ACC112 (cell line): ENCODE data around the gene HINFP.
"Not testable (repeated sequence)": the region's sequence is repeated elsewhere in the genome, so short reads cannot be mapped to it uniquely, and the experiment has no call there.

Experiments used
- H2AFZ ChIP-seq: fragments of 200-600 bp; sonication (generic); one replicate; pipeline ENCODE4 v1.6.0; 2017; ENCODE audit warnings: antibody characterized with exemption, low read length; ENCODE audit not compliant: unreplicated experiment
- H3K27ac ChIP-seq: fragments of 200-600 bp; sonication (generic); 2 replicates; pipeline ENCODE4 v1.5.1; 2014; ENCODE audit warnings: low read depth, mild to moderate bottlenecking, antibody characterized with exemption, low read length, moderate library complexity
- H3K27me3 ChIP-seq: fragments of 200-600 bp; sonication (generic); 2 replicates; pipeline ENCODE4 v1.6.1; 2014; ENCODE audit warnings: mild to moderate bottlenecking, antibody characterized with exemption, low read length, moderate library complexity, mixed read lengths; ENCODE audit not compliant: insufficient read depth
- H3K36me3 ChIP-seq: fragments of 200-600 bp; sonication (generic); 2 replicates; pipeline ENCODE4 v1.6.1; 2016; ENCODE audit warnings: mild to moderate bottlenecking, antibody characterized with exemption, low read length, moderate library complexity, mixed read lengths; ENCODE audit not compliant: insufficient read depth
- H3K4me1 ChIP-seq: fragments of 200-600 bp; sonication (generic); one replicate; pipeline ENCODE4 v1.6.1; 2016; ENCODE audit warnings: low read length, mixed read lengths; ENCODE audit not compliant: insufficient read depth, unreplicated experiment, control insufficient read depth
- H3K4me3 ChIP-seq: fragments of 200-600 bp; sonication (generic); 2 replicates; pipeline ENCODE4 v1.5.1; 2014; ENCODE audit warnings: mild to moderate bottlenecking, low read depth, low read length
- H3K79me2 ChIP-seq: fragments of 200-600 bp; sonication (generic); one replicate; pipeline ENCODE4 v1.6.0; 2016; ENCODE audit warnings: low read length; ENCODE audit not compliant: control insufficient read depth, unreplicated experiment, insufficient read depth

Gene HINFP

DNA sequence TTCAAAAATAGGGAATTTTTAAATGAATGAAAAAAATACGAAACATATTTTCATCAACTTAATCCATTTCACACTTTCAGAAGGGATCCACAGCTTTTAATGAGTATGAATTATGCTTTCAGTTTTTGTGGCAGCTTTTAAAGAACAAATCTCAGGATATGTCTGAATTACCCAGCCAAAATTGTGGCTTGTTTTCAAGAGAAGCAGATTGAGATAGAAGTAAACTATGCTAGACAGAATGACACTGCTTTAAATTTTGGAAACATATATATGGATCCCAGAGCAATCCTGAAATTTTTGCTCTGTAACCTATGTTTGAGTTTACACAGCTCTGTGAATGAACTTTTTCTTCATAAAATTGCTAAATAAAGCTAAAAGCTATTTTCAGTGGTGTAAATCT is 2.4 kb upstream of the HINFP start:
- H3K4me3 ChIP-seq, result no peak overlapping the region
- no peaks in the 10 kb centered on the region for H3K36me3 ChIP-seq
- no peak overlapping the region for H3K27ac ChIP-seq
- peaks cover 9% of the 10 kb centered on the region for H3K4me1 ChIP-seq
- no peak overlapping the region for H2AFZ ChIP-seq
- no peaks in the 10 kb centered on the region for H3K27me3 ChIP-seq
- peaks cover 19% of the 10 kb centered on the region for H3K79me2 ChIP-seq

DNA sequence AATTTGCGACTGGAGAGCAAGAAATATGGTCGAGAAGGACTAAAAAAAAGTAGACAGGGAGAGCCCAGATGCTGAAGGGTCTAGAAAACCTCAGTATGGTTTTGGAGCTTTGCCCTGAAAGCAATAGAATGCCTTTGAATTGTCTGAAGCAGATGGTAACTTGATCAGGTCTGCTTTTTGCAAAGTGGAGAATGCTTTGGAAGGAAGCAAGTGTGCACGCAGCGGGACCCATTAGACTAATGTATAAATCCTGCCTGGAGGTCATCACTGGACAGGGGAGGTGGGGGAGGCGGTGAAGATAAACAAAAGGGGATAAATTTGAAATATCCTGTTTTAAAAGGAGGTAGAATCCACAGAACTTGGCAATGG is 757 bp upstream of the HINFP start:
- H3K27ac ChIP-seq, result peak overlapping the region; percentile 19; the same call in 1 of the 2 replicates
- no peaks in the 10 kb centered on the region for H3K36me3 ChIP-seq
- peak overlapping the region; percentile 98 for H3K4me3 ChIP-seq
- H2AFZ ChIP-seq, result peak overlapping the region; percentile 78
- H3K27me3 ChIP-seq, result no peaks in the 10 kb centered on the region
- H3K4me1 ChIP-seq, result peaks cover 9% of the 10 kb centered on the region
- H3K79me2 ChIP-seq, result peaks cover 19% of the 10 kb centered on the region

DNA sequence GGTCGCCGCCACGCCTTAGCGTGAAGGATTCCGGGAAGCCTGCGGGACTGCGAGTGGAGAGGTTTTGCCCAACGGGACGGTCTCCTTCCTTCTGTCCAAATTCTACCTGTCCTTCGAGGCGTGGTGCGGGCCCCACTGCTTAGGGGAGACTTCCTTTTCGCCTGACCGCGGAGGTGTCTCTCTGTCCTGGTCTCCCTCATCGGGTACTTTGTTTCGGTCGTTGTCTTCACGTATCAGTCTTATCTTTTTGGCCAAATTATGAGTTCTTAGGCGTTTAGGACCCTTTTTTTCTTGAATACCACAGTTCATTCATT is 388 bp downstream of the HINFP start:
- H2AFZ ChIP-seq, result peak overlapping the region; percentile 77
- no peaks in the 10 kb centered on the region for H3K36me3 ChIP-seq
- H3K27ac ChIP-seq, result peak overlapping the region; percentile 18
- H3K4me3 ChIP-seq, result peak overlapping the region; percentile 98
- H3K27me3 ChIP-seq, result no peaks in the 10 kb centered on the region
- H3K79me2 ChIP-seq, result peaks cover 19% of the 10 kb centered on the region
- peaks cover 9% of the 10 kb centered on the region for H3K4me1 ChIP-seq

DNA sequence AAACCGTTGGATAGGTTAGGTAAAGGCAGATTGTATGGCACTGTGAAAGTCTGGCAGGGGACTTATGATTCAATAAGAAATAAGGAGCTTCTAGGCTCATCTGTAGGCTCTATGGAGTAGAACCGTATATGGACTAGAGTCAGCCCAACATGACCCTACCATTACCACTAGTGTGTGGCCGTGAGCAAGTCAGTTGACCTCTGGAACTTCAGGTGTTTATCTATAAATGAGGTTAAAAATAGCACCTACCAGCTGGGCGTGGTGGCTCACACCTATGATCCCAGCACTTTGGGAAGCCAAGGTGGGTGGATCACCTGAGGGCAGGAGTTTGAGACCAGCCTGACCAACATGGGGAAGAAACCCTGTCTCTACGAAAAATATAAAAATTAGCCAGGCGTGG is 4.4 kb downstream of the HINFP start:
- H3K4me1 ChIP-seq, result peaks cover 7% of the 10 kb centered on the region
- no peak overlapping the region for H3K4me3 ChIP-seq
- no peak overlapping the region for H2AFZ ChIP-seq
- H3K36me3 ChIP-seq, result 0 out of 2 replicates have a peak, but pooled peaks cover 3% of the 10 kb centered on the region
- no peak overlapping the region for H3K27ac ChIP-seq
- peaks cover 19% of the 10 kb centered on the region for H3K79me2 ChIP-seq
- no peaks in the 10 kb centered on the region for H3K27me3 ChIP-seq

DNA sequence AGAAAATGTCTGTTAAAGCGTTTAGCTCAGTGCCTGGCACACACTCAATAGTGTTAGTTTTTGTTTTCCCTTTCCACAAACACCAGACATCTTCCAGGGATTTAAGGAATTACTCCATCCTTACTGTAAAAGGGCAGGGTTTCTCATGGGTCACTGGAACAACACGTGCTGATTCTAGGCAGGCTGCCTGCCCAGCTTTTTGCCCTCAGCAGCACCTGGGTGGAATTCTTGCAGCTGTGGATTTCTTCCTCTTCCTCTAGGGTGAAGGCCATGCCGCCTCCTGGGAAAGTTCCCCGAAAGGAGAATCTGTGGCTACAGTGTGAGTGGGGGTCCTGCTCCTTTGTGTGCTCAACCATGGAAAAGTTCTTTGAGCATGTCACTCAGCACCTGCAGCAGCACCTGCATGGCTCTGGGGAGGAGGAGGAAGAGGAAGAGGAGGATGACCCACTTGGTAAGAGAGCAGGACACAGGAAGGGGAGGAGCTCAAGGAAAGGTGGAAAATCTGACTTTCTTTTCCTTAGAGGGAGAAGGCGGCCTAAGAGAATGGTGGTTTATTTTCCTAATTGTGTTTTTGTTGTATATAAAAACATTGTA is 5.4 kb downstream of the HINFP start:
- H3K79me2 ChIP-seq, result peaks cover 15% of the 10 kb centered on the region
- no peaks in the 10 kb centered on the region for H3K27me3 ChIP-seq
- no peak overlapping the region for H2AFZ ChIP-seq
- no peak overlapping the region for H3K27ac ChIP-seq
- peaks cover 7% of the 10 kb centered on the region for H3K4me1 ChIP-seq
- H3K4me3 ChIP-seq, result no peak overlapping the region
- 0 out of 2 replicates have a peak, but pooled peaks cover 7% of the 10 kb centered on the region for H3K36me3 ChIP-seq

DNA sequence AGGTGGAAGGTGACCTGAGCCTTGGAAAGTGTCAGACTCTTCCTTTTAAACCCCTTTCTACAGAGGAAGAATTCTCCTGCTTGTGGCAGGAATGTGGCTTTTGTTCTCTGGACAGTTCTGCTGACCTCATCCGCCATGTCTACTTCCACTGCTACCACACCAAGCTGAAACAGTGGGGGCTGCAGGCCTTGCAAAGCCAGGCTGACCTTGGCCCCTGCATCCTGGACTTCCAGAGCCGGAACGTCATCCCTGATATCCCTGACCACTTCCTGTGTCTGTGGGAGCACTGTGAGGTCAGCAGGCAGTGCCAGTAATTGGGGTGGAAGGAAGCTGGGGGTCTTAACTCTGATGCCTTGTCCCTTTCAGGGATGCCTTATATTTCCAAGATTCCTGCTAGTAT is 9.3 kb downstream of the HINFP start:
- Histone ChIP-seq H2AFZ (no peak overlapping the region), H3K4me1 (peaks cover 3% of the 10 kb centered on the region), H3K27ac (no peak overlapping the region), H3K27me3 (no peaks in the 10 kb centered on the region), H3K79me2 (no peaks in the 10 kb centered on the region), H3K36me3 (peaks cover 19% of the 10 kb centered on the region; the same call in 1 of the 2 replicates), H3K4me3 (no peak overlapping the region)

DNA sequence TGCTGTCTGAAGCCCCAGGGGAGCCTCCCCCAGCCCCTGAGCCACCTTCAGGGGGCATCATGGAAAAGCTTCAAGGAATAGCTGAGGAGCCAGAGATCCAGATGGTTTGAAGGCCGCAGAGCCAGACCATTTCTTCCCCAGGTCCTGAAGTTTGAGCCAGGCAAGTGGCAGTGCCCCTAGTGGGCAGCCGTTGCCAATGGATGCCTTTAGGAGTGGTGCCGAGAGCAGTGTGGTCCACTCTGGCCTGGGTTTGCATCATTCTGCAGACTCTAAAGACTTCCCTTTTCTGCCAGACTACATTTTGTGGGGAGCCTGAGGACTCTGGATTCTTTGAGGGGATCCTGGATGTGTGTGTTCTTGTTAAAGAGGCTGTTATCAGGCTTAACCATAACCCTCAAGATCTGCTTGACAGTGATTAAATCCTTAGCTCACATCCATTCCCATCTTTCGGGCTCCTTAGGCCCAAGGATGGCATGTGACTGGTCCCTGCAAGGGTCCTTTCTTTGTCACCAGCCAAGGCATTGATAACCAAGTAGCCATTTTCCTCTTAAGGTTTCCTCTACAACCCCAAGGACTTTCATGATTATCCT is 13.1 kb downstream of the HINFP start:
- no peak overlapping the region for H3K4me3 ChIP-seq
- peaks cover 19% of the 10 kb centered on the region; the same call in 1 of the 2 replicates for H3K36me3 ChIP-seq
- no peak overlapping the region for H2AFZ ChIP-seq
- H3K79me2 ChIP-seq, result no peaks in the 10 kb centered on the region
- H3K27me3 ChIP-seq, result no peaks in the 10 kb centered on the region
- no peak overlapping the region for H3K27ac ChIP-seq
- peaks cover 3% of the 10 kb centered on the region for H3K4me1 ChIP-seq

DNA sequence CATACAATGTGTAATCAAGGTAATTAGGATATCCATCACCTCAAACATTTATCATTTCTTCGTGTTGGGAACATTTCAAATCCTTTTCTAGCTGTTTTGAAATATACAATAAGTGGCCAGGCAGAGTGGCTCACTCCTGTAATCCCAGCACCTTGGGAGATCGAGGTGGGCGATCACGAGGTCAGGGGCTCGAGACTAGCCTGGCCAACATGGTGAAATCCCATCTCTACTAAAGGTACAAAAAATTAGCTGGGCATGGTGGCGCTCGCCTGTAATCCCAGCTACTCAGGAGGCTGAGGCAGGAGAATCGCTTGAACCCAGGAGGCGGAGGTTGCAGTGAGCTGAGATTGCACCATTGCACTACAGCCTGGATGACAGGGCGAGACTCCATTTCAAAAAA is 17.9 kb downstream of the HINFP start:
- not testable (repeated sequence) for H3K4me3 ChIP-seq, H2AFZ ChIP-seq, H3K27me3 ChIP-seq, H3K79me2 ChIP-seq, H3K27ac ChIP-seq, H3K36me3 ChIP-seq, H3K4me1 ChIP-seq

DNA sequence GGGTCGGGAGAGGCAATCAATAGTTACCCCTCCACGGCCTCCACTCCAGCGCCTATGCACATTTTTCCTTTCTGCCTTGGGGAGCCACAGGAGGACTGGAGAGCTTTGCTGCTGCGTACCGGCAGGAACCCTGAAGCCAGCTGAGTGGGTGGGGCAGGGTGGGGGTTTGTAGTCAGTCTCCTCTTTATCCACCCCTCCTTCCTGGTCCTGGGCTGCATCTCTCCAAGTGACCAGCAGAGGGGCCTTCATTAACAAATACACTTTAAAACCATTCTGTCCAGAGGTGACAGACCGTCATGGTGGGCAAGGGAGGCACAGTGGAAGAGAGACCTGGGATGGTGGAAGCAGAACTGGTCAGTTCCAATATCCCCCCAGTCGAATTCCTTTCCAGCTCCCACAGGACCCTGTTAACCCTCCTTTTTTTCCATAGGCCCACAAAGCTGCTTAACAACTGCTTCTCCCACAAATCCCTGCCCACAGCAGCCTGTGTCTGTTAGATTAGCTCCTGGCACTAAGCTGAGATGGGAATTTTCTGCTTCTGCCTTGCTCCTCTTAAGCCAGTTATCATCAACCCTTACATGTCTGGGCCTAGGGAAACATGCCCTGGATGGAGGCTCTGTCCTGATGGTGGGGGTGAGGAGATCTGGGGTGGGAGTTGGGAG is 23.6 kb downstream of the HINFP start:
- H3K4me1 ChIP-seq, result no peaks in the 10 kb centered on the region
- no peaks in the 10 kb centered on the region for H3K36me3 ChIP-seq
- H3K4me3 ChIP-seq, result no peak overlapping the region
- H3K27ac ChIP-seq, result no peak overlapping the region
- H3K79me2 ChIP-seq, result no peaks in the 10 kb centered on the region
- H2AFZ ChIP-seq, result no peak overlapping the region
- H3K27me3 ChIP-seq, result peaks cover 26% of the 10 kb centered on the region

DNA sequence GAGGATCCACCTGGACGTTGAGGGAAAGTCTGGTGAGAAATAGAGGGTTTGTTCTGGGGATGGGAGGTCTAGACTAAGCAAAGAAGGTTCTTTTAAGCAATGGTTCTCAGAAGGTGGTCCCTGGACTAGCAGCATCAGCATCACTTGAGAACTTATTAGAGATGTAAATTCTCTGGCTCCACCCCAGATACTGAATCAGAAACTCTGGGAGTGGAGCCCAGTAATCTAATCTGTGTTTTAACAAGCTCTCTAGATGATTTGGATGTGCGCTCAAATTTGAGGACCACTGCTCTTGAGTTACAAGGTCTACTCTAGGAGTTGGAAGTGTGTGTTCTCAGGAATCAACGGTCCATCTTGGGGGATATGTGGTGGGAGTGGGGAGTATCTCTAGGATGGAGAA is 24.2 kb downstream of the HINFP start:
- Histone ChIP-seq H3K4me1 (no peaks in the 10 kb centered on the region), H3K79me2 (no peaks in the 10 kb centered on the region), H3K4me3 (no peak overlapping the region), H3K27me3 (peaks cover 32% of the 10 kb centered on the region), H2AFZ (no peak overlapping the region), H3K36me3 (no peaks in the 10 kb centered on the region), H3K27ac (no peak overlapping the region)
